SJSA1 (cell line): ENCODE results near the gene RASGRF2. TPM values are rescaled to one million over a fixed set of nuclear protein-coding genes. Genes with fewer than 3 reads are reported as not detected.

Experiments used
- DNase-seq, 2 experiments: peaks; one replicate each; pipeline ENCODE4 v3.0.0-alpha.2; 2015 to 2020; ENCODE audit warnings: low spot score in 2 of 2, low read depth in 1 of 2
- H3K27ac ChIP-seq: fragments of 250-450 bp; sonication (Bioruptor Pico); 2 replicates; pipeline ENCODE4 v1.5.1; 2020; ENCODE audit warnings: mild to moderate bottlenecking, moderate library complexity
- H3K27me3 ChIP-seq: fragments of 250-450 bp; sonication (Bioruptor Pico); replicated peaks from 2 replicates; pipeline ENCODE4 v1.5.1; 2020; ENCODE audit warnings: mild to moderate bottlenecking, moderate library complexity
- H3K36me3 ChIP-seq: fragments of 250-450 bp; sonication (Bioruptor Pico); 2 replicates; pipeline ENCODE4 v1.5.1; 2020; ENCODE audit warnings: mild to moderate bottlenecking
- H3K4me1 ChIP-seq: fragments of 250-450 bp; sonication (Bioruptor Pico); replicated peaks from 2 replicates; pipeline ENCODE4 v1.6.1; 2021; ENCODE audit warnings: mild to moderate bottlenecking
- H3K4me3 ChIP-seq: fragments of 250-450 bp; sonication (Bioruptor Pico); 2 replicates; pipeline ENCODE4 v1.5.1; 2020; ENCODE audit warnings: mild to moderate bottlenecking
- H3K9me3 ChIP-seq: fragments of 250-450 bp; sonication (Bioruptor Pico); replicated peaks from 2 replicates; pipeline ENCODE4 v1.5.1; 2020; ENCODE audit warnings: mild to moderate bottlenecking
- total RNA-seq: library from RNA; depleted of rRNA; stranded (reverse); fragments of >200 nt; shearing (Covaris generic); gene quantifications from 2 replicates; pipeline ENCODE4 v1.2.3, GENCODE V29; 2014

RASGRF2 gene
- total RNA-seq, 1 experiment from 2014 or later: 12.5 TPM

GRCh38 chr5:81228084-81228483 is 267.9 kb downstream of the RASGRF2 start:
- no peaks in the 10 kb centered on the region for H3K27me3 ChIP-seq
- H3K4me3 ChIP-seq: no peak overlapping the region
- H3K27ac ChIP-seq: no peak overlapping the region
- H3K9me3 ChIP-seq: no peaks in the 10 kb centered on the region
- H3K36me3 ChIP-seq: no peaks in the 10 kb centered on the region
- DNase-seq: no peak
- H3K4me1 ChIP-seq: no peaks in the 10 kb centered on the region

GRCh38 chr5:81230416-81230815 is 270.3 kb downstream of the RASGRF2 start:
- Histone ChIP-seq H3K36me3 (no peaks in the 10 kb centered on the region), H3K27me3 (no peaks in the 10 kb centered on the region), H3K27ac (no peak overlapping the region), H3K9me3 (no peaks in the 10 kb centered on the region), H3K4me1 (no peaks in the 10 kb centered on the region), H3K4me3 (no peak overlapping the region)
- DNase-seq: no peak

GRCh38 chr5:81232464-81233079 is 272.4 kb downstream of the RASGRF2 start:
- H3K9me3 ChIP-seq: no peaks in the 10 kb centered on the region
- H3K36me3 ChIP-seq: no peaks in the 10 kb centered on the region
- no peaks in the 10 kb centered on the region for H3K4me1 ChIP-seq
- H3K27ac ChIP-seq: no peak overlapping the region
- DNase-seq: no peak
- H3K4me3 ChIP-seq: no peak overlapping the region
- H3K27me3 ChIP-seq: no peaks in the 10 kb centered on the region

DNA sequence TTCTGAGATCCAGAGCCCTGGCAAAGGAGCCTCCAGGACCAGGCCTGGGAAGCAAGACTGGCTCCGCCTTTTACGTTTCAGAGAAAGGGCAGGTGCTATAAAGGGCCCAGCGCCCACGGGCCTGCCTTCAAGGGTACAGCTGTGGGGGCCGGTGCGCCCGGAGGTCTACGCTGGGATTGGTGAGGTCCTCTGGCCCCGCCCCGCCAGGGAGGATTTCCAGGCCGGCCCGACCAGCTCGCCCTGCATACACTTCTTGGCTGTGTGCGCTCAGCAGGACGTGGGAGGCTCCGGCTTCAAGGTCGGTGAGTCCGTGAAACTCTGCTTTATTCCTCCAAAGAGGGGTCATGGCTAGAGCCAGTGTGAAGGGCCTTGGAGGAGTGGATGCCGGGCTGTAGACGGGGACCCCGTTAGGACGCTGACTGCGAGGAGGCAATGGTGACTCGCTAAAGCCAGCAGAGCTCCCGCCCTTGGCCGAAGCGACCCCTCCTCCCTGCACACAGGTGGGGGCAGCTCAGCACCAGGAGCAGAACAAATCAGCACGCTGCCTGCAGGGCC is 273.0 kb downstream of the RASGRF2 start, which contains the start of gene CKMT2:
CKMT2 (plus strand) TSS at position 243 of the 555 bp plus-strand sequence. CDS start 17,811 bp downstream, outside the sequence.
- Histone ChIP-seq H3K4me3 (no peak within 1 kb of the TSS), H3K36me3 (no peaks in the 10 kb centered on the region), H3K27ac (no peak within 1 kb of the TSS), H3K27me3 (no peaks in the 10 kb centered on the region), H3K4me1 (no peaks in the 10 kb centered on the region), H3K9me3 (no peaks in the 10 kb centered on the region)
- DNase-seq: no peak

GRCh38 chr5:81234299-81234698 is 274.1 kb downstream of the RASGRF2 start:
- no peaks in the 10 kb centered on the region for H3K9me3 ChIP-seq
- no peak for DNase-seq
- no peaks in the 10 kb centered on the region for H3K4me1 ChIP-seq
- no peaks in the 10 kb centered on the region for H3K36me3 ChIP-seq
- H3K27ac ChIP-seq: no peak overlapping the region
- no peaks in the 10 kb centered on the region for H3K27me3 ChIP-seq
- H3K4me3 ChIP-seq: no peak overlapping the region

DNA sequence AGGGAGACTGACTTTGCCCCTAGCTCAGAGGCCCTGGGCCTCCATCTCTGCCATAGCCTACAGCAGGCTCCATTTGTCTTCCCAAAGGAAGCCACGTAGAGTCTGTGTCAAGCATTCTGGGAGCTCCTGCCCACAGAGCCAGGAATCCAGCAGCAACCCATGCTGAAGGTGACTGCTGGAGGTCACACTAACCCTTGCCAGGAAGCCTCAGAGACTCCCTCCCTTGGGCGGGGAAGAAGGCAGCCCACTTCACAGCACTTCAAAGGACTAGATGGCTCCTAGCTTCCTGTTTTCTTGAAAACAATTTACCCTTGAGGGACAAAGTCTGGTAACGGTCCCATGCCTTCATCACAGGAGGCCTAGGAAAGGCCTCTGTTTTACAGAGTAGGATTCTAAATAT is 274.6 kb downstream of the RASGRF2 start:
- Histone ChIP-seq H3K27ac (no peak overlapping the region), H3K4me1 (no peaks in the 10 kb centered on the region), H3K9me3 (no peaks in the 10 kb centered on the region), H3K36me3 (no peaks in the 10 kb centered on the region), H3K4me3 (no peak overlapping the region), H3K27me3 (no peaks in the 10 kb centered on the region)
- no peak for DNase-seq

- no peaks in the 10 kb centered on the region for H3K36me3 ChIP-seq
- no peak for DNase-seq
- H3K4me3 ChIP-seq: no peak overlapping the region
- H3K27me3 ChIP-seq: no peaks in the 10 kb centered on the region
- no peak overlapping the region for H3K27ac ChIP-seq
- no peaks in the 10 kb centered on the region for H3K4me1 ChIP-seq
- no peaks in the 10 kb centered on the region for H3K9me3 ChIP-seq
Measured at GRCh38 chr5:81235287-81236072, 275.3 kb downstream of the RASGRF2 start.

DNA sequence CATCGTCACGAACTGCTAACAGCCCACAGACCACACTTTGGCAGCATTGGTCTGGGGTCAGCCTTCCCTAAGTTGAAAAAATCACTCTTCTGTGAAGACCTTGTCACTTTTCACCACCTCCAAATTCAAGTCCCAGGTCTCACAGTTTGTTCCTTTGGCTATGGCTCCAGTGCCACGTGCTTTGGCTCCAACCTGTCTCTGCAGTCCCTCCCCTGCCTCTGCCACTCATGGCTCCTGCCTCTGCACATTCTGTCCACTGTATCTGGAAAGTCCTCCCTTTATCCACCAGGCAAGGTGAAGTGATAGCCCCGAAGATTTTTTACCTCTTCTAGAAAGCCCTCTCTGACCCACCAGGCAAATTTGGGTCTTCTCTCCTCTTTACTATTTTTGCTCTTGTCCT is 278.3 kb downstream of the RASGRF2 start:
- H3K36me3 ChIP-seq: no peaks in the 10 kb centered on the region
- H3K27ac ChIP-seq: no peak overlapping the region
- no peak overlapping the region for H3K4me3 ChIP-seq
- no peaks in the 10 kb centered on the region for H3K27me3 ChIP-seq
- no peaks in the 10 kb centered on the region for H3K4me1 ChIP-seq
- H3K9me3 ChIP-seq: no peaks in the 10 kb centered on the region
- no peak for DNase-seq

DNA sequence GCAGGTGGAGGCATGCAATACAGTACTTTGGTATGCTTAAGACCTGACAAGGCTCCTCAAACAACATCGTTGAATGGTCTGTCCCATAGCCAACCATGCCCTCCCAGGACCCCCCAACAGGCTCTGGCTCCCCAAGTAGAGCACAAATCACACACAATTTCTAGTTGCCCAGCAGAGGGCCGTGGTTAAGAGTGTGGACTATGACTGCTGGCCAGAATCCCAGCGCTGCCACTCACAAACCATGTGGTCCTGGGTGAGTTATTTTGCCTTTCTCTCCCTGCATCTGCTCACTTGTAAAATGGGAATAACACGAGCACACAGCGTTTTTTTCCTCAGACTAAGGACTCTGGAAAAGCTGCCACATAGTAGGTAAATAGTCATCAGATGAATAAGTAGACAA is 279.4 kb downstream of the RASGRF2 start:
- no peak overlapping the region for H3K4me3 ChIP-seq
- no peaks in the 10 kb centered on the region for H3K27me3 ChIP-seq
- H3K36me3 ChIP-seq: no peaks in the 10 kb centered on the region
- H3K9me3 ChIP-seq: no peaks in the 10 kb centered on the region
- no peak for DNase-seq
- H3K4me1 ChIP-seq: no peaks in the 10 kb centered on the region
- H3K27ac ChIP-seq: no peak overlapping the region

GRCh38 chr5:81241001-81241400 is 280.8 kb downstream of the RASGRF2 start:
- Histone ChIP-seq H3K4me1 (no peaks in the 10 kb centered on the region), H3K9me3 (no peaks in the 10 kb centered on the region), H3K27ac (no peak overlapping the region), H3K27me3 (no peaks in the 10 kb centered on the region), H3K36me3 (no peaks in the 10 kb centered on the region), H3K4me3 (no peak overlapping the region)
- no peak for DNase-seq

DNA sequence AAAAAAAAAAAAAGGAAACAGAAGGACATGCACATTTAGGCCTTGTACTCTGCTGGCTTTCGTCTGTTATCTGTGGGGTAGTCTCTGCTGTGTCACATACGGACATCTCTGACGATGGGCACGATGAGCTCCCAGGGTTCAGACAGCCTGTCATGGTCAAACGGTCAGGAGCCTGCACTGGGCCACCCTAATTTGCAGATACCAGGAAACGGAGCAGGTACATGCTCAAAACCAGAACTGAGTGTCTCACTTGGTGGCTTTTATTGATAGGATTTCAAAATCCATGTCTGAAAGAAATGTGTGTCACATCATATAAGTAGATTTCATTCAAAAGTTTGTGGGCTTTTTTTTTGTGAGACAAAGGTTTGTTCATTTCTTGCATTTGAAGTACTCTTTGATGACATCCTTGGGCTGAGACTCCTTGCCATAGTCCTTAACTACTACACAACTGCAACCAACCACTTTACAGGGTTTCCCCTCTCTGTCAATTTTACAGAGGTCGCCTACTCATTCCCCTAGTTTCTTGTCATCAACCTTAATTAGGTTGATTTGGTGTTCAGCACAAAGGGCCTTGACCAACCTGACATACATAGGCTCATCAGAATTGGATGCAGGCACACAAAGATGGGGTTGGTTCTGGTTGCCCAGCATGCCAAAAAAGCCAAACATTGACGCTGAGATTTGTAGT is 281.9 kb downstream of the RASGRF2 start:
- no peaks in the 10 kb centered on the region for H3K9me3 ChIP-seq
- DNase-seq: no peak

DNA sequence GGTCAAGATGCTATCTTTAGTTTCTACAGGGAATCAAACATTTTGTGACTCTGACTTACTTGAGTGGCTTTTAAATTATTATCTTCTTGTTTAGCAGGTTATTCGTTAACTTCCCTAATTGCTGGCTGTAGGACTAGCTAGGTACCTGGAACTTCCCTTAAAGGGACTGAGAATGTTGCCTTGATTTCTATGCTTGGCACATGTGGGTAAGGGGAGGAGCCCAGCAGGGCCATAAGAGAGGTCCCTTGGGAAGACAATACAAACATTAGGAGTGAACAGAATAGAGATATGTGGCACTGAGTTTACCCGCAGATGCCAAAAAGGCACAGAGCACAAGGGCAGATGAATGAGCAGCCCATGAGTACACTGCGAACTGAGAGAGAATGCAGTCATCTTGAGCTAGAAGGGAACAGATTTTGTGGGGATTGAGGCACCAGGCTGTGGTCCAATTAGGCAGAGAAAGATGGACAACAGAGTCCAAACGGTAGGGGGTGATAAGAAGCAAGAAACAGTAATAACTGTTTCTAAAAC is 282.8 kb downstream of the RASGRF2 start:
- Histone ChIP-seq H3K36me3 (no peaks in the 10 kb centered on the region), H3K9me3 (no peaks in the 10 kb centered on the region), H3K4me1 (peaks cover 7% of the 10 kb centered on the region; the same call in 1 of the 2 replicates), H3K4me3 (no peak overlapping the region), H3K27ac (no peak overlapping the region), H3K27me3 (no peaks in the 10 kb centered on the region)
- no peak for DNase-seq

More for the DNA sequence above, 281.9 kb downstream of the RASGRF2 start:
- no peaks in the 10 kb centered on the region for H3K36me3 ChIP-seq
- H3K4me1 ChIP-seq: peaks cover under 1% of the 10 kb centered on the region; the same call in 1 of the 2 replicates
- H3K27me3 ChIP-seq: no peaks in the 10 kb centered on the region
- H3K27ac ChIP-seq: no peak overlapping the region
- no peak overlapping the region for H3K4me3 ChIP-seq

- Histone ChIP-seq H3K27ac (no peak overlapping the region), H3K4me1 (peaks cover 9% of the 10 kb centered on the region; the same call in 1 of the 2 replicates), H3K27me3 (no peaks in the 10 kb centered on the region), H3K36me3 (no peaks in the 10 kb centered on the region), H3K9me3 (no peaks in the 10 kb centered on the region), H3K4me3 (no peak overlapping the region)
- DNase-seq: no peak
Measured at GRCh38 chr5:81244451-81244850, 284.3 kb downstream of the RASGRF2 start.
